Astrocyte (in vitro differentiated cells and primary cell): ENCODE results near the gene MKI67.

Experiments used
- EZH2 ChIP-seq: IDR thresholded peaks from 2 replicates; pipeline ENCODE4 v1.6.1; 2012; ENCODE audit warnings: mild to moderate bottlenecking, low read length, inconsistent platforms; ENCODE audit not compliant: insufficient read depth
- TF ChIP-seq, protein P1 (sequence below): IDR thresholded peaks from 2 replicates; pipeline ENCODE4 v1.5.1; 2011; ENCODE audit warnings: low read depth, mild to moderate bottlenecking, inconsistent platforms, low read length, moderate library complexity; ENCODE audit not compliant: insufficient read depth

DNA sequence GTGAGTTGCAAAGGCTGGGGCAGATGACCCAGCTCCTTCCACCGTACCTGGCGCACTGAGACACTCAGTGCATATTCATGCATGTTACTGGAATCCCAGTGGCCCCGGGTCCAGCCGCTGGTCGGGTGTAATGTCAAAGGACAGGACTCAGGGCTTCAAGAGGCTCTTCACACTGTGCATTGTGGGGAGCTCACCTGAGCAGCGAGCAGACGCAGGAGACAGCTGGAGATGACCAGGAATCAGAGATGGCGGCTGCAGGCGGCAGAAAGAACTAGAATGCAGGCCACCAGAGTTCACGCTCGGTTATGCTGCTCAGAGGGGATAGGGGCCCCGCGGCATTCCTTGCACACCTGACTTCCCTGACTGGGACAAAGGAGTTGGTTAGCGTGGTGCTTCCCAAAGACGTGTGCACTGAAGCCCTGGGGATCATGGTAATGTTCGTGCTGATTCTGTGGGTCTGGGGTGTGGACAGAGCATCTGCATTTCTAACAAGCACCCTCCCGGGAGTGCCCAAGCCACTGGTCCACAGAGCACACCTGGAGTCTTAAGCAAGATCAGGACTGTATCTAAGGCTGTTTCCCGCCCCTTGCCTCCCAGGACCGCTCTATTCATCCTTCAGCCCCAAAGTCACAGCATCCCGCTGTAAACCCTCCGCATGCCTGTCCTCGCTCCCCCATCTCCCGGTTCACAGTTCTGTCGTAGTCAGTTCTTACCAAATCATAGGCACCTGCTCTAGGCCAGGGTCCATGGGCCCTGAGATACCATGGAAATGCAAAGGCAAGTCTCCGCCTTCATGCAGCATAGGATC lies 71.0 kb downstream of the MKI67 start:
- TF ChIP-seq, protein P1, sequence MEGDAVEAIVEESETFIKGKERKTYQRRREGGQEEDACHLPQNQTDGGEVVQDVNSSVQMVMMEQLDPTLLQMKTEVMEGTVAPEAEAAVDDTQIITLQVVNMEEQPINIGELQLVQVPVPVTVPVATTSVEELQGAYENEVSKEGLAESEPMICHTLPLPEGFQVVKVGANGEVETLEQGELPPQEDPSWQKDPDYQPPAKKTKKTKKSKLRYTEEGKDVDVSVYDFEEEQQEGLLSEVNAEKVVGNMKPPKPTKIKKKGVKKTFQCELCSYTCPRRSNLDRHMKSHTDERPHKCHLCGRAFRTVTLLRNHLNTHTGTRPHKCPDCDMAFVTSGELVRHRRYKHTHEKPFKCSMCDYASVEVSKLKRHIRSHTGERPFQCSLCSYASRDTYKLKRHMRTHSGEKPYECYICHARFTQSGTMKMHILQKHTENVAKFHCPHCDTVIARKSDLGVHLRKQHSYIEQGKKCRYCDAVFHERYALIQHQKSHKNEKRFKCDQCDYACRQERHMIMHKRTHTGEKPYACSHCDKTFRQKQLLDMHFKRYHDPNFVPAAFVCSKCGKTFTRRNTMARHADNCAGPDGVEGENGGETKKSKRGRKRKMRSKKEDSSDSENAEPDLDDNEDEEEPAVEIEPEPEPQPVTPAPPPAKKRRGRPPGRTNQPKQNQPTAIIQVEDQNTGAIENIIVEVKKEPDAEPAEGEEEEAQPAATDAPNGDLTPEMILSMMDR = no peak
- TF ChIP-seq EZH2 = no peak
